ENCODE data around the gene AAK1.

Gene AAK1

DNA sequence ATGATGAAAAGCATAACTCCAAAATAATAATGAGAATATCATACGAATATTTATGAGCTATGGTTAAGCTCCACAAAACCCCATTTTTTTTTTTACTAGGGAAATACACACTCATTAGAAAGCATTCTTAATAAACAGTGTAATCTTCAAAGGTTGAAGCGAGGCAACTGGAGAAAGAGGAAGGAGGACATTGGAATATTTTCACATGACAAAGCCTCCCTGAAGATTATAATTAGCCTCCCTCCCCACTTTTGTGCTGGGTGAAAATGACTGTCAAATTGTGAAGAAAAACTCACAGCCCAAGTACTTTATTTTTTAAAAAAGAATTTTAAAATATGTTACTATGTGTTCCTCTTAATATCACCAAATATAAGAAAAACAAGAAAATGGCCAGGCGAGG lies 142.2 kb downstream of the AAK1 start:
- DNase-seq (ENCODE audit: low spot score), result no peak
- no peak for TF ChIP-seq CTCF (IDR thresholded peaks at IDR 0.05; ENCODE audit: extremely low read depth, insufficient read depth, missing control alignments)
- in situ Hi-C loops (cut with MboI; ENCODE audit: low pct_unique_long_range_greater_than_20kb, low sequenced_read_pairs, unreplicated experiment), result no loop called here

DNA sequence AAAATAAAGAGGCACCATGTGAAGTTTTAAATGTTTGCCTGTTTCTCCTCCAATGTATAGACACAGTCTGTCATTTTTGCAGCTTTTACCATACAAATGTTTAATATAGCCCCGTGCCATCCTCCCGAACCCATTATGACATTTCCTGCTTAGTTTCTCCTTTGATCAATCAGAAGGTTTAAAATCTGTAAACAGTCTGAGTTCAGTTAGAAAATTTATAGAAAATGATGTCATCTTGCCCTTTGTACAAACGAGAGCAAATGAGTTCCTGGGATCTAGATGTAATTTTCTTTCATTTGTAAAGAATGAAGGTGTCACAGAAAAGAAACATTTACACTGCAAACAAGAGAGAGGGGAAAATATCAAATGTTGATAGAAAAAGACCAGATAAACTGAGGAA lies 143.6 kb downstream of the AAK1 start:
- in situ Hi-C loops (cut with MboI; ENCODE audit: low pct_unique_long_range_greater_than_20kb, low sequenced_read_pairs, unreplicated experiment), result no loop called here
- no peak for DNase-seq (ENCODE audit: low spot score)
- no peak for TF ChIP-seq CTCF (IDR thresholded peaks at IDR 0.05; ENCODE audit: extremely low read depth, insufficient read depth, missing control alignments)

DNA sequence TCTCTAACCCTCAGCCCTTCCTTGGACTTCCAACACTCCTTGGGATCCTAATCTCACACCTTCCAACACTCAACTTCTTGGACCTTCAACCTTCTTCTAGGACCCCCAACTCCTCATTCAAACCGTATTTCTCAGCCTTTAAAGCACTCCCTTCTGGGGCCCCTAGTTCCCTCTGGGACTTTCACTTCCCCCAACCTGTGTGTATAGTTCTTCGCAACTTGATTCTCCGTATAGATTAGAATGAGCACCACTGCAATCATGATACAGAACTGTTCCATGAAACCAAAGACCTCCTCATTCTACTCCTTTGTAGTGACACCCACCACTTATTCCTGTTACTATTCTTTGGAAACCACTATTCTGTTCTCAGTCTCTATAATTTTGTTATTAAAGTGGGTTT lies 144.3 kb downstream of the AAK1 start:
- DNase-seq (ENCODE audit: low spot score), result peak; percentile 54
- TF ChIP-seq CTCF (IDR thresholded peaks at IDR 0.05; ENCODE audit: extremely low read depth, insufficient read depth, missing control alignments), result no peak
- in situ Hi-C loops (cut with MboI; ENCODE audit: low pct_unique_long_range_greater_than_20kb, low sequenced_read_pairs, unreplicated experiment), result no loop called here

GRCh38 chr2:69495861-69496260 lies 147.7 kb downstream of the AAK1 start:
- in situ Hi-C loops (cut with MboI; ENCODE audit: low pct_unique_long_range_greater_than_20kb, low sequenced_read_pairs, unreplicated experiment), result no loop called here
- no peak for TF ChIP-seq CTCF (IDR thresholded peaks at IDR 0.05; ENCODE audit: extremely low read depth, insufficient read depth, missing control alignments)
- no peak for DNase-seq (ENCODE audit: low spot score)

DNA sequence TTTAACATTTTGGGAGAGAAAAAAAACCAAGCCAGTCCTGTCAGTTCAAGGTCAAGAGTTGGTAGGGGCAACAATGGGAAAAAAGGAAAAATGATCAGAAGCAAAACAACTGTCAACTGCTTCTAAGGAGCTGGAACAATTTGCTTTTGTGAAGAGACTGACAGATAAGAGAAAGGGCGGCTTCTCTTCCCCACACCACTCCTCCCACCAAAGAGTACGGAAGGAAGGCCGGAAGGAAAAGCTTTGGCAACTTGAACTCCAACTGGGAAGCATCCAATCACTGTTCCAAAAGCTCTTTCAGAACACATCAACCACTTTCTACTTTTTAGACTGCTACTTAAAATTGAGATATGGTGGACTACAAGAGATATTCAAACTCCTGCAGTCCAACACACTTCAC lies 148.5 kb downstream of the AAK1 start:
- no peak for TF ChIP-seq CTCF (IDR thresholded peaks at IDR 0.05; ENCODE audit: extremely low read depth, insufficient read depth, missing control alignments)
- in situ Hi-C loops (cut with MboI; ENCODE audit: low pct_unique_long_range_greater_than_20kb, low sequenced_read_pairs, unreplicated experiment), result no loop called here
- DNase-seq (ENCODE audit: low spot score), result no peak

DNA sequence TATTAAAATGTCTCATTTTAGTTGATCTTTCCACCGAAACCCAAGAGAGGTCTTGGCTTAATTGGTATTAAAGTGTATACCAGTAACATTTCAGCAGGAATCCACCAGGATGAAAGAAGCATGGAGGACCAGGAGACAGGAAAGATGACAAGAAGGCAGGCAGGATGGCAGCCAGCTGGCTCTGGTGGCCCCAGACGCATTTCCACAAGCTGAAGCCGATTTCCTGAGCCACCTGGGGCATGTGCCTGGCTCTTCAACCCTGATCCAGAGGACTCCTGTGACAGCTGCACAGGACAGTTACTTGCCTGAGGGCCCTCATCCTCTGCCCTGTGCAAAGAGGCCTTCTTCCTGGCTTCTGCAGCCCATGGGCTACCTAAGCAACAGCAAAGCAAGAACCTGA lies 149.4 kb downstream of the AAK1 start:
- TF ChIP-seq CTCF (IDR thresholded peaks at IDR 0.05; ENCODE audit: extremely low read depth, insufficient read depth, missing control alignments), result no peak
- in situ Hi-C loops (cut with MboI; ENCODE audit: low pct_unique_long_range_greater_than_20kb, low sequenced_read_pairs, unreplicated experiment), result no loop called here
- DNase-seq (ENCODE audit: low spot score), result no peak

- DNase-seq (ENCODE audit: low spot score), result no peak
- no peak for TF ChIP-seq CTCF (IDR thresholded peaks at IDR 0.05; ENCODE audit: extremely low read depth, insufficient read depth, missing control alignments)
- in situ Hi-C loops (cut with MboI; ENCODE audit: low pct_unique_long_range_greater_than_20kb, low sequenced_read_pairs, unreplicated experiment), result no loop called here
Observed at GRCh38 chr2:69493268-69493667, 150.3 kb downstream of the AAK1 start.
